Left renal cortex interstitium (tissue), 4 donors: Measurements from ENCODE around the gene GNAO1. TPM values are rescaled to one million over a fixed set of nuclear protein-coding genes. Genes with fewer than 3 reads are reported as not detected.

Source experiments
- DNase-seq, 4 donors: peaks; one replicate each; pipeline ENCODE4 v3.0.0-alpha.2; 2013; ENCODE audit warnings: low read depth in 4 of 4, low spot score in 2 of 4, missing footprints in 1 of 4
- polyA plus RNA-seq, 4 donors: library from polyadenylated mRNA; unstranded; fragments of 120-200 nt; gene quantifications; one replicate each; pipeline ENCODE4 v1.2.1, GENCODE V29; 2013; ENCODE audit not compliant: insufficient read length in 4 of 4

The GNAO1 gene
- polyA plus RNA-seq, 4 donors = 5.3 to 6.5 (median 6.1) TPM

DNA sequence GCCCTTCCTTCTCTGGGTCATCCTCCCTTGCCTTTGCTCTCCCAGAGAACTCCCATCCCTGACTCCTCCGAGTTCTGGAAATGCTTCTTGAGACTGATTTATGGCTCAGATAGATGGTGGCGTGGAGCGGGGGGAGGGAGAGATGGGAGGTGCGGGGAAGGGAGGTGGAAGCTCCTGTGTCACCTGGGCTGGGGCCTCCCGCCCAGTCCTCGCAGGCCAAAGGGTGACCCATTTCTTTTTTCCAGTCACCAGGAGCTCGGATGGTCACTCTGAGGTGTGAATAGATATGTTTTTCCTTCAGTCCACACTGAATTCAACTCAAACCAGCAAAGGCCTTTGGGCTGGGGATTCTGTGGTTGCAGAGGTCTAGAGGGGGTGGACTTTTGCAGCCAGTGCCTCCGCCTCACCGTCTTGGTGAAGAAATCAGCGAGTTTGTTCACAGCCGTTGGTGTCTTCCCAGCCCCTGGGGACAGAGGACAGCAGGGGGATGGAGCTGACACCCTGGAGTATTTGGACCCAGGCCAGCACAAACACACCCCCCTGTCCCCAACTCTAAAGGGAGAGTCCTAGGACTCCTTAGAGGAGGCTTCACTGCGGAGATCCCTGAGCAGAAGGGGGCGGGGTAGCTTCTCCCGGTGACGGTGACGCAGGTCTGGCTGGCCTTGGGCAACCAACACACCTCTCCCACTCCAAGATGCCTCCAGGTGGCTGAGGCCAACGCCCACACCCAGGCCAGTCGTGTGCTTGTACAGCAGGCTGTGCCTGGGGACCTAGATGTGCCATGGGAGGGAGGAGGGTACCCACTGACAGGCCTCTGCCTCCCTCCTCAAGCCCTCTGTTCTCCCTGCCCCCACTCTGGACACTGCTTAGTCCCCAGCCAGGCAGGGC, 153.5 kb downstream of the GNAO1 start:
- DNase-seq = no peak

DNA sequence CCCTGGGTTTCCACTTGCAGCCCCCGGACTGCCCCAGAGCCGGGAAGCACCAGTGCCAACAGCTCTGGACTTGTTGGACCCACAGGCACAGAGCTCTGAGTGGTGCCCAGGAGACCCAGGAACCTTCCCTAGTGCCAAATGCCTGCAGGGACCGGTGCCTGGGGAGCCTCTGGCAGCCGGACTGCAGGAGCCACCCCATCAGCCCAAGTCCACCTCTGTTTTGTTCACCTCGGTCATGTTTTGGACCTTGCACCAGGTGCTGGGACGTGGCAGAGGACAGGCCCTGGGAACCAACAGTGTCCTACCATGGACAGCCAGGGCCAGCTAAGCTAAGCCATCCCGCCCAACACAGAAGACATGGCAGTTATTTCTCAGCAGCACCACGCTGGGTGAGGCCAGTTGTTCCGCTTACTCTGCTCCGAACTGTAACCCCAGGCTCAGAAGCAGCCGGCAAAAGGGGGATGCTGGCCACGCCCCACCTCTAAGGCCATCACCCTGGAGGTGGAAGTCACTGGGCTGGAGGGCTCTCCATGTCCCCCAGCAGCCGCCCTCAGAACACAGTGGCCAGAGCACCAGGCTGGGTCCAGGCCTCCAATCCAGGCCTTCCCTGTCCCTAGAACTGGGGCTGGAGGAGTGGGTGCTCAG, 154.2 kb downstream of the GNAO1 start:
- DNase-seq = no peak

DNA sequence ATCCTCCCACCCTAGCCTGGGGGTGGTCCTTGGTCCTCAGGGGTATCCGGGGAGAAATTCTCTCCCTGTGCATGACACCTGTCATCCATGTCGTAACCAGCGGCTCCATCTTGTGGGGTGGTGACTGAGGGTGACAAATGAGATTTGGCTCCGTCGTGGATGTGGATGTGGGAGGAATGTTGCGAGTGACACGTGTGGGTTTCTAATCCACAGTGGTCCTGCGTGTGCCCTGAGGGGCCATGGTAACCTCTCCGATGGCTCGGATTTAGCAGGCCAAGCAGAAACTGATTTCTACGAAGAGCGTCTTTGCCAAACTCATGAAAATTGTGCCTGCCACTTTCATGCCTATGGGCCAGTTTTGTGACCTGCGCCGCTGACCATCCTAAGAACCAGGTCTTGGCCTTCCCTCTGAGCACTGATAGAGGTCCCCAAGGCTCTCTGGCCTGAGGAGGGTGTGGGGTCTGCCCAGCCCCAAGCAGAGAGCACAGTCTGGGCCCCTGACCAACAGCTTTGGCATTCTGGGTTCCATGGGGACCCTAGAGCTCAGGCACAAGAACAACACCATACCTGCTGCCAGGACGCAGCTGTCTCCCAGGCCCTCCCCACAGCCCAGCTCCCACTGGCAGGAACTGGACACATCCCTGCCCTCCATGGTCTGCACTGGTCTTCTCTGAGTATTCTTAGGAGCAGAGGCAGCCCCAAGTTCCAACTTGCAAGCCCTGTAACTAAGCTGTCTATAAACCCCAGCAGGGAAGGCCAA, 155.0 kb downstream of the GNAO1 start:
- no peak for DNase-seq

DNA sequence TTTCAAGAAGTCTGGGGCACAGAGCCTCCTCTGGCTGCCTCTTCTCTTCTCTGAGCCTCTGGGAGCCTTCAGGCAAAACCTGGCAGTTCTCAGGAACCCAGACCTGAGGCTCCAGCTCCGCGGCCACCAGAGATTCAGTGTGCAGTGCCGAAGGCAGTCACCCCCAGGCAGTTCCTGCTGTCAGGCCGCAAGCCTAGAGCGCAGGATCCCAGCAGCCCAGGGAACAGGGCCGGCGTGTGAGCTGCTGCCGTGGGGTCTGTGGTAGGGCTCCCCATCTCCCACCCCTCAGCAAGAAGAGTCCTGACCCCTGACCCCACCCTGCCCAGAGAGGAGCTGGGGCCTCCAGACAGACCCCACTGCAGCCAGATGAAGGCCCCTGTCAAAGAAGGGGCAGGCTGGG, 155.9 kb downstream of the GNAO1 start:
- no peak for DNase-seq

DNA sequence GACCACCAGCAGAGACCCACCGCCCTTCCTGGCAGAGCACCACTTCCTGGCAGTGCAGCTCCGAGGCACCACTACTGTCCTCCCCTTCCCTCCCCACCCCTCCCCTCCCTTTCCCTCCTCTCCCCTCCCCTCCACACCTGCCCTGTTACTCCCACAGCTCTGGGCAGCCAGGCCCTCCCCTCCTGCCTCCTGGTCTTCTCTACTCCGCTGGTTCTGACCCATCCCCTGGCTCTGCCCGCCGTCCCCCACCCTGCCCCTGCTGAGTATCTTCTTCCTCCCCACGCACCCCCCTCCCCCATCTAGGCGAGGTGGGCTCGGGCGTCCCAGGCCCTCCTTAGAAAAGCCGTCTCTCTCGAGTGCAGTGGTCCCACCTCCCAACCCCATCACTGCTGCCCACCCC, 156.4 kb downstream of the GNAO1 start:
- DNase-seq = no peak

DNA sequence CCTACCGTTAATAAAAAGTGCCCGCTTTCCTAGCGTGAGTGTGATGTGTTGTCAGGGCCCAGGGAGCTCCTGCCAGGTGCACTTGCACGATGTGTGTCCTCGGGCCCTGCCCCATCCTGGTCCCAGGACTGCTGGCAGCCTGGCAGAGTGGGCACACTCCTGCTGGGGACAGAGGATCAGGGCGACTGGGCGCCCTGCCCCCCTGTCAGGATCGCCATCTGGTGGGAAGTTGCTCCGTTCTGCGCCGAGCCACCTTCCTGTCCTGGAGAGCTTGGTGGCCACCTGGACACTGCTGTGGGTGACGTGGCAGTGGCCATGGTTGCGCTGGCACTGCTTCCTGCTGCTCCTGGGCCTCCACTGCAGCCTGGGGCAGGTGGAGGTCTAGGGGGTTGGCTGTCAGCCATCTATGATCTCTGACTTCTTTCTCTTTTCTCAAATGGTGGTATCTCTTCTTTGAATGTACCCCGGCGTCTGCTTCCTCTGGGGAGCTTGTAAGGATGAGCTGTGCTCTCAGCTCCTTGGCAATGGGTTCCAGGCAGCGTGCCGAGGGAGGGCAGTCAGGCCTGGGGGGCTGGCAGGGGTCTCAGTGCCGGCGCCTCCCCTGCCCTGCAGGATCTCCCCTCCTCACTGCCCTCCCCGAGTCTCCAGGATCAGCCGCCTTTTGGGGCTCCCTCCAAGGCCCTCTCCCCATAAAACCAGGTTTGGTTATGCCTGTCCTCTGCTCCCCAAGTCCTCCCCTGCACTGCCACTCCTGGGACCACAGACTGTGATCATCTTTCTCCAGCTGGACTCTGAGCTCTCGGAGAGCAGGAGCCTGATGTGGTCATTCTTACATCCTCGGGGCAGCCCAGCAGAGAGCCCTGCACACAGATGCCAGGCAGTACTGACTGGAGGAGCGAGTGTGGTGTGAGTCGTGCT, 157.1 kb downstream of the GNAO1 start:
- no peak for DNase-seq

DNA sequence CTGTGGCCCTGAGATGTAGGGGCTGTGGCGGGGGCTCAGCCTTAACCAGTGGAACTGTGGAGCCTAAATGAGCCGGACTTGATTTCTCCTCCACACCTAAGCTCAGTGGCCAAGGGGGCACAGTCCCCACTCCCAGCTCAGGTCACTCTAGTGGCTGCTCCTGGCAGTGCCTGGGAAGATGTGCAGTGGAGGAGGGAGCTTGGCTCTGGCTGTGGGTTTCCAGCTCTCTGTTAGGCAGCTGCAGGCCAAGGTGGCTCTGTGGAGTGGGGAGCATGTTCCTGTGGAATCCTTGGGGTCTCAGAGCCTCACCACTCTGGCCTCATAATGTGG, 157.8 kb downstream of the GNAO1 start:
- DNase-seq = no peak

DNA sequence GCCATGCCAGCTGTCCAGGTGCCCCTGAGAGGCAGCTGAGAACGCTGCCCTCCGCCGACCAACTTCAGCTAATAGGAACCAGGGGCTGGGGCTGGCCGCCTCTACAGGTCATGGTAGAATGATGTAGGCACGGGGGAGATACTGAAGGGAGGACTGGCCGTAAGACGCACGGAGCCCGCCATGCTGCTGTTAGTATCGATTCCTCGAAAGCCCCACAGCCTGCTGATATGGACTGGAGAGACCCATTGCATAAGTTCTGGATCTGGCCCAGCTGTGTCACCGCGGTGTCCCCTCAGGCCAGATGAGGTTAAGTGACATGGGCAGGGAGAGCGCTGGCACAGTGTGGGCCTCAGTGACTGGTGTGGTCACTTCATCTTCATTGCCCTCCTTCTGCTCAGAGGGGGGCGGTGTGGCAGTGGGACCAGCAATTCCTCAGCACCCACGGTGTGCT, 158.4 kb downstream of the GNAO1 start:
- DNase-seq = no peak

DNA sequence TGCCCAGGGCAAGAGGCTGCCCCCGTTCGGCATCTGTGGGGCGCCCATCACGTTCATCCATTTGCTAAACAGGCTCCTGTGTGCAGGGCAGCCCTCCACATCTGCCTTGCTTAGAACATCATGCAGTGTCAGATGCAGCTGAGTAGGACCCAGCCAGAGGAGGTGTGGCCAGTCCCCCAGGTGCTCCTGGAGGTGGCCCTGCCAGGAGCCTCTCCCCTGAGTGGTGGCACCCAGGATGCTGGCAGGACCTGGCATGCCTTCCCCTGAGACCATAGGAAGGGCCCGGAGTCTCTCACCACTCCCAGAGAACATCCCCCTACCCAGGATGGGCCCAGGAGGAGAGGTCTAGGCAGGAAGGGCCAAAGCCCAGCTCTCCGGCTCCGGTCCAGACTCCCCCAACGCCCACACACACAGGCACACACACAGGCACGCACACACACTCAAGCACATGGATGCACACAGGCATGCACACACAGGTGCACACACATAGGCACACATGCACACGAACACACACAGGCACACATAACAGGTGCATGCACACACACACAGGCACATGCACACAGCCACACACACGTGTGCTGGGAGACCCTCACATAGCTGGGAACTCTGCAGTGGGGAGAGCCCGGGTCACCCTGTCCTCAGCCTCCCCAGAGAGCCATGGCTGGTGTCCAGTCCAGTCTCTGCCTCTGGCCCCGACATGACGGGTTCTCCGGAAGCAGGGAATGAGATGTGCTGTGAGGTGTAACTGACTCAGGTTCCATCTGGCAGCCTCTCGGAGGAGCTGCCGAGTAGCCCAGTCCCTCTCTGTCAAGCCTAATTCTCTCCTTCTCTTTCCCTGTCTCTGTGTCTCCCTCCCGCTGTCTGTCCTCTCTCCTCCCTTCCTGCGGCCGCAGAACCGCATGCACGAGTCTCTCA, 159.5 kb downstream of the GNAO1 start:
- no peak for DNase-seq

DNA sequence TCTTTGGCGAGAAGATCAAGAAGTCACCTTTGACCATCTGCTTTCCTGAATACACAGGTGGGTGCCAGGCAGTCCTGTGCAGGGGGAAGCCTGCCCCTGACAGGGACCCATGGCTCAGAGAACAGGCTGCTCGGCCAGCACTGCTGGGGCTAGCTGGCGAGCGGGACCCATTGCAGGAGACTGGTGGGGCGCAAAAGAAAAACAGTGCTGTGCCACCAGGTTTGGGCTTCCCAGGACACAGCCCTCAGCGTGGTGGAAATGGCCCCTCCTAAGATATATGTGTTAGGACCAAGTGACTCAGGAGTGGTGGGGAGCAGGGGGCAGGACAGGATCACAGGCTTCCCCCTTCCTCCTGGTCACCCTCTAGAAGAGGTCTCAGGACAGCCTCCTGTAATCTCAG, 160.2 kb downstream of the GNAO1 start:
- no peak for DNase-seq

DNA sequence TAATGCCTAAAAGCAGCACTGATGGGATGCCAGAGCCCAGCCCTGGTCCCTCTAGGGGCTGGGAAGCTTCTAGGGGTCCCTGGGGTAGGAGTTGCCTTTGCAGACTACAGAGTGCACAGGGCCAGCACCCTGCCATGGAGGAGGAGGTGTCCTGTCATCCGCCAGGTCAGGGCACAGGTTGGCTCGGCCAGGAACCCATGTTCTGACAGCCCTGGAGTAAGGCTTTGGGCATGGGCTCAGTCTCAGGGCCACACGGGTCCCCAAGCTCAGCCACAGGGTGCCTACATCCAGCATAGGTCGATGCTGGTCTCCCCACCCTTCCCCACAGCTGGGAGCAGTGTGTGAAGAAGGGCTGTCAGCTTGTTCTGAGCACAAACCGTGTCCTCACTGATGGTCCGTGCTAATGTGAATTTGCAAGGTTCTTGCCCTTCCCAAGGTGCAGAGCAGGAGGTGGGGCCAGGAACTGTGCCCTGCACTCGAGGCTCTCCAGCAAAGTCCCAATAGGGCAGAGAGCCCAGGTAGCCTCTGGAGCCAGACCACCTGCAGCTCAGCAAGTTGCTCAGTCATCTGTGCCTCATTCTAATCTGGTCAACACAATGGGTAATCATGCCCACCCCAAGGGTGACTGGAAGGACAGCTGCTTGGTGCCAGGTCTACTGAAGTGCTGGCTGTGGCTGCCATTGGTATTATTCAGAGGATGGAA, 161.2 kb downstream of the GNAO1 start:
- no peak for DNase-seq

DNA sequence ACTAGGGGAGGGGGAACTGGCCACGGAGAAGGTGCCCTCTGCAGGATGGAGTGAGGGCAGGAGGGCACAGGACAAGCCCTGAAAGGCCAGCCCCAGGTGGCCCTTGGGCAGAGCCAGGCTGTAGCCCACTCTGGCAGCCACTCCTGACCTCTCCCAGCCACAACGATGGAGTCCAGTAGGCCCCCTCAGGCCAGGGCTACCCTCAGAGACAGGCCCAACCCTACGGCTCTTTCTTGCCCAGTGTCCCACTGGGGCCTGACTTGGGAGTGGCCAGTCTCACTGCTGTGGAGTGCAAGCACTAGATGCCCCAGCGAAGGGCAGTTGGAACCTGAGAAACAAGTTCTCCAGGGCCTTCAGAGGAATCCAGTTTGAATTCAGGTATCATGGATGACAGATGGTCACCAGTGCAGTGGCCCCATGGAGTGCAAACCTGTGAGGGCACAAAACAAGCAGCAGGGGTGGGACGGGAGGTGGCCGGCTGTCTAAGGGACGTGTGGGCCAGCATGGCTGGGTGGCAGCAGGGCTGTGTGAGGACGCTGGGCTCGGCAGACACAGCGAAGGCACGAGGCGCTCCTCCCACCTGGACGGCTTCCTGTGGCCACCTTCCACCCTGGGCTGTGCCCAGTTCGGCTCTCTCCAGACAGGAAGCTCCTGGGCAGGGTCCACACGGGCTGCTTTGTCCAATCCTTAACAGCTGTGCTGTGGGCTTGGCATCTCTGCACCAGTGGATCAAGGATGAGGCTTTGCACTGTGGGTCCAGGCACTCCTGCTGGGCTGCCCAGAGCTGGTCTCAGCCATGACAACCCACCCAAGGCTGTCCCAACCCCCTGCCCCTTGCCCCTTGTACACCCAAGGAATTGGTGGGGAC, 162.0 kb downstream of the GNAO1 start:
- DNase-seq = no peak

DNA sequence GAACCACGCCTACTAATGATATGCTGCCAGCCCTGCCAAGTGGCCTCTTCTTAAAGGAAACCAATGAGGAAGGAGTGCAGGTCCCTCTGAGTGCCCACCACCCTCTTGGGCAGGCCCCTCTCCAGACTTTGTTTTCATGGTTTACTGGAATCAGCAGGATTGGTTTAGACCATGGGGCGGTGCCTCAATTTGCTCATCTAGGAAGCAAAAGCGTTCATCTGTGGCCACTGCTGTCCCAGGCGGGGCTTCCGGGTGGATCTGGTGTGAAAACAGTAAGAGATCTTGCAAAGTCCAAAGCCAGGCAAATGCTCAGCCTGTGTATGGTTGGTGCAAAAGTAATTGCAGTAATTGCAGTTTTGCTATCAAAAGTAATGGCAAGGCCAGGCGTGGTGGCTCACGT, 162.7 kb downstream of the GNAO1 start:
- no peak for DNase-seq

DNA sequence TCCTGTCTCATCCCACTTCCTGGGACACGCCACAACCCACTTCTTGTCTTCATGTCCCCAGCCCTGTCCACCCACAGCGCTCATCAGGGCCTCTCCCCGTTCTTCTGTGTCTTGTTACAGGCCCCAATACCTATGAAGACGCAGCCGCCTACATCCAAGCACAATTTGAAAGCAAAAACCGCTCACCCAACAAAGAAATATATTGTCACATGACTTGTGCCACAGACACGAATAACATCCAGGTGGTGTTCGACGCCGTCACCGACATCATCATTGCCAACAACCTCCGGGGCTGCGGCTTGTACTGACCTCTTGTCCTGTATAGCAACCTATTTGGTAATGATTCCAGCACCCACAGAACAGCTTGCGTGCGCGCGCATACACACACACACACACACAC, 163.5 kb downstream of the GNAO1 start:
- no peak for DNase-seq

DNA sequence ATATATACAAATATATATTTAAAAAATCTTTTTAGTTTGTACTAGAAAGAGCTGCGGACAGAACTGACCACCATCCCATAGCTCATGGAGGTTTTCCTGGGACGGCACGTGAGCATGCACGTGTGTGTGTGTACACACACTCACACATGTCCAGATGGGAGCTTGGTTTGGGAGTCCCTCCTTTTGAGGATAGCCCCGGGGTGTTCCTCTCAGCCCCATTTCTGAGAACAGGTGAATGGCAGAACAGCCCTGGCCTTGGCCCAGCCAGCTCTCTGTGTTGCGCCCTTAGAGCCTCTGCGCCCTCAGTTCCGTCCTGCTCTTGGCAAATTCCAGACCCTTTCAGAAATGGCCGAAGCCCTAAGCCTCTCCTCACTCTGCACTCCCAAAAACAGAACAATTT, 163.9 kb downstream of the GNAO1 start:
- DNase-seq = no peak

DNA sequence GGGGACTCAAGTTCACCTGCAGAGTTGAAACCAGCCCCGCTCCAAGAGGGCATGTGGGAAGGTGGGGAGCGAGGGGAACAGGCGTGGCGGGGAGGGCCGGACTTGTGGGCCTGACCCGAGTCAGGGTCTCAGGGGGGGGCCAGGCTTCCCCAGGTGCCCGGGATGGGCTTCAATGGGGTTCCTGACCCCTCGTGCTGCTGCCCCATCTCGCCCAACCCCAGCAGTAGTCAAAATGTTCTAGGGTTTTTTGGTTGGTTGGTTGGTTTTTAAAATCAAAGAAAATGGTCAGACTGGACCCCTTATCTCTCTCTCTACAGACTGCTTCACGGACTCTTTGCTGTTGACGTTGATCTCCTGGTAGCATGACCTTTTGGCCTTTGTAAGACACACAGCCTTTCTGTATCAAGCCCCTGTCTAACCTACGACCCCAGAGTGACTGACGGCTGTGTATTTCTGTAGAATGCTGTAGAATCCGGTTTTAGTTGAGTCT, 164.5 kb downstream of the GNAO1 start:
- DNase-seq = no peak
